ENCODE measurements around the gene TSPAN2.

TSPAN2 gene

GRCh38 chr1:115089420-115090185, at the start of gene TSPAN2:
Gene TSPAN2, minus strand, starts transcription at chr1:115089503. Its CDS starts 71 bp downstream, at chr1:115089432.
- peak; percentile 17 for TF ChIP-seq CTCF (IDR thresholded peaks at IDR 0.05; ENCODE audit: low read depth, low read length, missing control alignments)
- DNase-seq (ENCODE audit: extremely low read depth, low read depth), result no peak
- peak within 1 kb of the TSS; percentile 56 for H3K4me3 ChIP-seq (replicated peaks; ENCODE audit: low read depth, low read length)

DNA sequence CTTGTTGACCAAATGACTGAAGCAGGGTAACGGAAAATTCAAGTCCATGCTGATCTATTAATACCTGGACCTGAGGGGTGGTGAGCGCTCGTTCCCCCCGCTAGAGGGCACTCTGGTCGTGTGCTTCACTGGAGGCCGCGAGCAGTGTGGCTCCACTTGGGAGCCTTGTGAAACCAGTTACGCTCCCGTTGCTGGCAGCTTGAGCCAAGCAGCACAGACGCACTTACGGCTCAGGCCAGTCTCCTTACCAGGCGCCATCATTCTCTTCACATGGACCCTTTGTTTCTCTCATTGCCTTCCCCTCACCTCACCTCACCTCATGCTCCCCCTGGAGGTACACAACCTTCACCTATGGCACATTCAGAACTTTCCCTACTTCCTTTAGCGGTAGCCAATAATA, 49.7 kb upstream of the TSPAN2 start:
- TF ChIP-seq CTCF (IDR thresholded peaks at IDR 0.05; ENCODE audit: low read depth, low read length, missing control alignments), result peak; percentile 89
- DNase-seq (ENCODE audit: extremely low read depth, low read depth), result peak; percentile 85
- H3K4me3 ChIP-seq (replicated peaks; ENCODE audit: low read depth, low read length), result no peak overlapping the region

- DNase-seq (ENCODE audit: extremely low read depth, low read depth), result no peak
- H3K4me3 ChIP-seq (replicated peaks; ENCODE audit: low read depth, low read length), result no peak overlapping the region
- TF ChIP-seq CTCF (IDR thresholded peaks at IDR 0.05; ENCODE audit: low read depth, low read length, missing control alignments), result no peak
These were observed 49.0 kb upstream of the TSPAN2 start for GRCh38 chr1:115138271-115138670.

DNA sequence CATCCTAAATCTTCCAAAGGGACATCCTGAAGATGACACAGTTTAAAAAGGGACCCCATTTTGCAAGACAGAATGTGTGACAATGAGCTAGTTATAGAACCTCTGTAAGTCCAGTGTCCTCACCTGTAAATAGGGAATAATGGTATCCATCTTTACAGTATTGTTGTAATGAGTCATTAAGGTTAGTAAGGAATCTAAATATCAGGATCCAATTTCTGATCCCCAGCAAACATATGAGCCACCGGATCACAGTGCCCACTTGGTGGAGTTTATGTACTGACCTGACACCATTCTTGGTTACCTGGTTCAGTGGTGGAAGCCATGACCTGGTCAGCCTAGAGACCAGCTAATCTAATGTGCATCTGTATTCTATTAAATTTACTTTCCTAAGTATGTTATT, 47.9 kb upstream of the TSPAN2 start:
- DNase-seq (ENCODE audit: extremely low read depth, low read depth), result no peak
- TF ChIP-seq CTCF (IDR thresholded peaks at IDR 0.05; ENCODE audit: low read depth, low read length, missing control alignments), result no peak
- H3K4me3 ChIP-seq (replicated peaks; ENCODE audit: low read depth, low read length), result no peak overlapping the region

GRCh38 chr1:115136706-115137105, 47.4 kb upstream of the TSPAN2 start:
- no peak for TF ChIP-seq CTCF (IDR thresholded peaks at IDR 0.05; ENCODE audit: low read depth, low read length, missing control alignments)
- DNase-seq (ENCODE audit: extremely low read depth, low read depth), result no peak
- no peak overlapping the region for H3K4me3 ChIP-seq (replicated peaks; ENCODE audit: low read depth, low read length)

GRCh38 chr1:115136106-115136505, 46.8 kb upstream of the TSPAN2 start:
- TF ChIP-seq CTCF (IDR thresholded peaks at IDR 0.05; ENCODE audit: low read depth, low read length, missing control alignments), result no peak
- DNase-seq (ENCODE audit: extremely low read depth, low read depth), result no peak
- H3K4me3 ChIP-seq (replicated peaks; ENCODE audit: low read depth, low read length), result no peak overlapping the region

DNA sequence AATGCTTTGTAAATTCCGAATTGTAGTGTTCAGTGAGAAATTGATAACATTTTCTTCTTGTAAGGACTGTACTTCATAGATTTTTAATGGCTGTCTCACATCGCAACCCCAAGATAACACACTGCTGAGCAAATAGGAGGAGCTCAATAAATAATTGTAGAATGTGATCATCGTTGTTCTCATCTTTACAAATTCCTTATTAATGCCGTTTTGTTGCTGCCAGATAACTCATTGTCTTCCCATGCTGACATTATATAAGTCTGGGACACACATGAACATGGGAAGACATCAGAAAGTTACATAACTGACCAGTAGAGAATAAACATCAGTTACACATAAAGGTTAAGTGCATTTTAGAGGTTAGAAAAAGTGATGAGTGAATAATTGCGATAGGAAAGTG, 46.4 kb upstream of the TSPAN2 start:
- TF ChIP-seq CTCF (IDR thresholded peaks at IDR 0.05; ENCODE audit: low read depth, low read length, missing control alignments), result no peak
- no peak for DNase-seq (ENCODE audit: extremely low read depth, low read depth)
- no peak overlapping the region for H3K4me3 ChIP-seq (replicated peaks; ENCODE audit: low read depth, low read length)

Measured in HFF-Myc (cell line).